ENCODE measurements around the gene ERMN. TPM values are rescaled to one million over a fixed set of nuclear protein-coding genes. Genes with fewer than 3 reads are reported as not detected.

The ERMN gene
- total RNA-seq, 1 donor from 2014 or later = 0.10 TPM

- DNase-seq = no peak
Measured at GRCh38 chr2:157329524-157329923, 3.9 kb upstream of the ERMN start.

DNA sequence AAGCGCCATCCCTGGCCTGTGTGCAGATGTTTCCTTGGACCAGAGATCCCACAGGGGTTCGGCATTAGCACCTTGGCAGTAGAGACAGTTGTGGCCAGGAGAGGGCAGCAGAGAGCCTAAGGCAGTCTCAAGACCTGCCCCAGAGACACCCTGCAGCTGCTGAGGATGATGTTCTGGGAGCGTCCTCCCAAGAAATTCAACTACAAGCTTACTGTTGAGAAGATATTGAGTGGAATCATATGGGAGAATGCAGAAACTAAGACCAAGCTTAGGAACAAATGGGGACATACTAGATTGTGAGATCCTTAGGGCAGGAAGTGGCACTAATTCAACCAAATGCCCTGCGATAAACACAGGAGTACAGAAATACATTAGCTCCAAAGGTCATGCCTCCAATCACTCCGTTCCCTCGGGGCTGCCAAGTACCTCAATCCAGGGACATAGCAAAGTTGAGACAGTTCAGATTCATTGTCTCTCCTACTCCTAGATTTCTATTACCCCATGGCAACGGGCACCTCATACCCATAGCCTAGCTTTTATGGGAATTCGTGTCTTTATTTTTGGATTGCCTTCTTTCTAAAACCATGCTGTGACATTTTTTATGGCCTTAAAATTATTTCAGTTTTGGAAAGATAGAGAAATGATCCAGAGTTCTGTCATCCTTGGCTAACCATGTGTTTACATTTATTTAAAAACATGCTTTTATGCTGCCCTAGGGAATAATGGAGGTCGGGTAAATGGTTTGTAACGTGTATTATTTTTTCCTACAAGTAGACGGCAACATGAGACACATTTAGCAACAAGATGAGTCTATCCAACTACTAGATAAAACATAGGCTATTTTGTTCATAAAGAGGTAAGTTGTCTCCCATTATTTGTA lies 2.2 kb upstream of the ERMN start:
- DNase-seq = peak; percentile 50

DNA sequence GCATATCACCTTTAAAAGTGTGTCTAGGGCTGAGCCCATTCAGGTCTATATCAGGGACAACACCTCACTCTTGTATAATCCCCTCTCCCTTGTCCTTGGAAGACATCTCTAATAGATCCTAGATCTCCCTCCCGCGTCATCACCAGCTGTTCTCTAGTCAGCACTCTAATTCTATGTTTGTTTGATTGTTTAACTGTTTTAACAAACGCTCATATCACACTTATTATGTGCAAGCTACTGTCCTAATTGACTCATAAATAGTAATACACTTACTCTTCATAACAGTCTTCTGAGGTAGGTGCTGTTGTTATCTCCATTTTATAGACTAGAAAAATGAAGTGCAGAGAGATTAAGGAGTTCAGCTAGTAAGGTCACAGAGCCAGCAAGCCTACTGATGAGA lies 1.6 kb upstream of the ERMN start:
- DNase-seq = no peak

- DNase-seq = no peak
Measured at GRCh38 chr2:157326698-157327097, 1.1 kb upstream of the ERMN start.

GRCh38 chr2:157324331-157324843 lies 1.2 kb downstream of the ERMN start:
- no peak for DNase-seq

GRCh38 chr2:157322432-157322831 lies 3.2 kb downstream of the ERMN start:
- DNase-seq = no peak

- DNase-seq = no peak
Measured at GRCh38 chr2:157321466-157321865, 4.2 kb downstream of the ERMN start.

DNA sequence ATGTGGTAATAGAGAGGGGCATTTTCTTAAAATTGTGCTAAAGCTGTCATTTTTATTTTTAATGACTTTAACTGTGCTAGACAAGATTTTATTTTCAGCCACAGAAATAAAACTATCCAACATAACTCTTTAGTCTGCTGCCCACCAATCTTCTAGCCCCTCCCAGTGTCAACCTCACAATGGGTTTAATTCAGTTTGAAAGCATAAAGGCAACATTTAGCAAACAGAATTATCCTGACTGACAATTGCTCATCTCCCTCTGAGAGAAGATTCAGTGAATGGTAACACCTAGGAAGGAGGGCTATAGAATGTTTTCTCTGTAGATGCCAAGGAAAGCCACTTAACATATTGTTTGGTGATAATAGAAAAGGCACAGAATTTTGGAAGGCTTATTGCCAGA lies 5.2 kb downstream of the ERMN start:
- DNase-seq = no peak

GRCh38 chr2:157319795-157320194 lies 5.8 kb downstream of the ERMN start:
- DNase-seq = no peak

DNA sequence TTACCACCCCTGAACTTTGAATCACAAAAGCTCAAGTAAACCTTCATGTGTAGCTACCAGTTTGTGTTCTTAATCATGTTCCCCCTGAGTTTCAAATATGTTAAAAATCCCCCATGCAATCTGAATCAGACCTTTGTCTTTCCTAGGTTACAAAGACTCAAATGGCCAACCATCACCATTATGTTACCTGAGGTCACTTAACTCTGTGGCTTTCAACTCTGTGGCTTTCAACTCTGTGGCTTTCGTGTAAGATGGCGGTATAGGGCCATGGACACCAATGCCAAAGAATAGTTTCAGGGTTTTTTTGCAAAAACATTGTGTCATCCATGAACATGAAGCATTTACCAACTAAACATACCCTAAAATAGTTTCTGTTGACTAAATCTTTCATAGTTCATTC lies 6.7 kb downstream of the ERMN start:
- no peak for DNase-seq

DNA sequence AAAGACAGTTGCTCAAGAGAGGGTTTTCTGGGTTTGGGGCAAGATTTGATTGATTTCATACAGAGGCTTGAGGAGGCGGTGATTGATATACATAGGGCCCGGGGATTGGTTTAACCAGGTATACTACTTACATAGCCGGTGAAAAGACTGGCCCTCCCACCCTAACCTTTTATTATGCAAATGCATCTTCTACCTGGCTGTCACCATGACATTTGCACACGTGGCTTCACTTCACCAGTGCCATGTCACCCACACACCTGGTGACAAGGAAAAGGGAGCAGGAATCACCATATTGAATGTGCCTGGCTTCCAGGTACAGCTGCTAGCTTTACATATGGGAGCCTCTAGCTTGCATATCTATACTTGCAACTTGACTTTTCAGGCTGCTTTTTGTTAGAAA lies 9.7 kb downstream of the ERMN start:
- DNase-seq = no peak

DNA sequence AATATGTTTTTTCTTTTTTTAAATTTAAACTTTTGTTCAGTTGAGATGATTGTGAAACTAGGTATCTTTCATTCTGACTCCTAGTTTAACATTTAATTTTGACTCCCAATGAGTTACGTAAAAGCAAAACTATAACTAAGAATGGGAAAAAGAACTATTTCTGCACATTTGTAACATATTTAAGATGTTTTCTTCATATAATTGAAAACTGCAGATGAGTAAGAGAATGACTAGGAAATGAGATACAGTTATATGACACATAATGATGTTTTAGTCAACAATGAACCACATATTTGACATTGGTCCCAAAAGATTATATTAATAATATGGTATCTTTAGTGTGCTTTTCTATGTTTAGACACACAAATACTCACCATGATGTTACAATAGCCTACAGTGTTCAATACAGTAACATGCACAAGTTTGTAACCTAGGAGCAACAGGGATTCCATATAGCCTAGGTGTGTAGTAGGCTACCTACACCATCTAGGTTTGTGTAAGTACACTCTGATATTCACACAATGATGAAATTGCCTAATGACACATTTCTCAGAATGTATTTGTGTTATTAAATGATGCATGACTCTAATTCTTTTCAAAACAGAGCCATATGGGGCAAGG lies 12.6 kb downstream of the ERMN start:
- no peak for DNase-seq

GRCh38 chr2:157311706-157312105 lies 13.9 kb downstream of the ERMN start:
- no peak for DNase-seq

DNA sequence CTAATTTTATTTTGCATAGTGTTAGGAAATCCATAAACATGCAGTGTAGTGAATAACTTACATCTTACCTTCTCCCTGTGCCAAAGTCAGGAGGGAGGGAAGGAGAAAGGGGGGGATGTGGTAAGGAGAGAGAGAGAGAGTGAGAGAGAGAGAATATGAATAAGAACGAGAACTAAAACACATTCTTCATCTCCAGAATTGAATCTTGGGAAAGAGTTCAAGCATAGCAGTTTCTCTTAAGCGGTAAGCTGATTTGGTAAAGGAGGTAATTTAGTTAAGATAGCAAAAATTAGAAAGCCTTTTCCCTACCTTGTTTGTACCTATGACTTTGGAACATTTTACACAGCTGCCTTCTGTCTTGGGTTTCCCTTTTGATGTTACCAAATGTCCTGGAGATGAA lies 15.7 kb downstream of the ERMN start:
- no peak for DNase-seq

DNA sequence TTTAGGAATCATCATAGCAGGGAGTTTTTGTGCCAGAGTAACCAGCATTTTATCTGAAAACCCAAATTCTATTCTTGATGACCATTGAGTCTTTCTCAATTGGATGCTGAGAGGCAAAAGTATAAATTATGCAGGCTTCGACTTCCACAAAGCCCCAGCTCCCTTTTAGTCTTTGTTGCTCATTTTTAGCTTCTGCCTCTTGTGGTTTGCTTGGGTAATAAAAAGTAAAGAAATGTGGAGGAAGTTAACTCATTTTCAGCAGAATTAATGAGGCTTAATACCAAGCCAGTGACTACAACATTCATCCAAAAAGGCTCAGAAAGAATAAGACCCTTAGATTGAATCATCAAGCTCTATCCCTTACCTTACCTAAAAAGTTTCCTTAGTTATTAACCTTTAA lies 18.6 kb downstream of the ERMN start:
- no peak for DNase-seq

DNA sequence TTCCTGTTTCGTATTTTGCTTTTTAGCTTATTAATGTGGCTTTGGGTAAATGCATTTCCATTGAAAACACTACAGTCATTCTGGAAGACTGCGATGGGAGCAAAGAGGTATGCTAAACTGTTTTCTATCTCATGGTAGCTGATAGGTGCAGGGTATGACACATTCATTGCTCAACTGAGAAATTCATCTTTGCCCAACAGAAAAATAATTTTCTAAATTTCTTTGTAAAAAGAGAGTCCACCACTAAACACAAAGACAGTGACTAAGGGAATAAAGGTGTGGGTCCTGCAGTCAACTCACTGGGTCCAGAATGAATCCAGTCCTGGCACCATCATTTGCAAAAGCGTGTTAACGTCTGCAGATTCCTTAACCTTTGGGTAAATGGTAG lies 19.9 kb downstream of the ERMN start:
- no peak for DNase-seq

- DNase-seq = no peak
Measured at GRCh38 chr2:157304811-157305722, 20.6 kb downstream of the ERMN start.

GRCh38 chr2:157303612-157304011 lies 22.0 kb downstream of the ERMN start:
- DNase-seq = no peak

DNA sequence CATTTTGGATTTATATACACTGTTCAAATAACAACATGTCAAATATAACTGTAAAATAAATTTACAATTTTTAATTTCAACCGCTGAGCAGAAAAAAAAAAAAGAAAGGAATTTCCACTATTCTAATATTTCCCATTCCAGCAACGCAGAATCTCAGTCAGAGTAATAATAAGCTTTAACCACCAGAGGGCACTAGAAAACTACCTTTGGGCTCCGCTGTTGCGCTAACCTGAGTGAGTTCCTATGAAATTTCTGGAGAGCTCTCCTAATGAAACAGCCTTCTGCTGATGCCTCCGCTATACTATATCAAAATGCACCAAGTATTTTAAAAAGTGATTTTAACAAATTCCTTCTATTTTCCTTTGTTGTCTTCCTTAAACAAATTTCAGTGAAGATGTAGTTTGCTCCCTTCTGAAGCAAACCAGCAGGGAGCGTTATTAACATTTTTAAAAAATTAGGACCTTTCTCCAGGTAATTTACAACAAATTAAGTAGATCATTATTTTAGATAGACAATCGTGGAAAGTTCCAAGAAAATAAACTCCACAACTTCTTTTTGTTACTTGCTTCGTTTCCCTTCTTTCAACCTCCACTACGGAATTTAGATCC lies 23.0 kb downstream of the ERMN start:
- peak; percentile 48 for DNase-seq

DNA sequence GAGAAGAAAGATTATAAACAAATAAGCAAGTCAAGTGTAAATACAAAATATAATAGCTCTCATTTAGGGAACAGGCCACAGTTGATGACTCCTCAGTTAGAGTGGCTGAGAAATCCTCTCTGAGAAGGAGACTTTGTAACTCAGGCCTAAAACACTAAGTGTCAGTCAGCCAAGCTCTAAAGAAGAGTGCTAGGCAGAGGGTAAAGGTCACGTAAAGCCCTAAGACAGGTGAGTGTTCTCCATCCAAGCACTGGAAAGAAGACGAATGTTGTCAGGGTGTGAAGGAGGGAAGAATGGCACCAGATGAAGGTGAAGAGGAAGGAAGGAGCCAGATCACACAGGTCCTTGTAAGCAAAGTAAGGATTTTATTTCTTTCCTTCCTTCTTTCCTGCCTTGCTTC lies 24.3 kb downstream of the ERMN start:
- DNase-seq = no peak

- DNase-seq = no peak
Measured at GRCh38 chr2:157296958-157297357, 28.7 kb downstream of the ERMN start.

DNA sequence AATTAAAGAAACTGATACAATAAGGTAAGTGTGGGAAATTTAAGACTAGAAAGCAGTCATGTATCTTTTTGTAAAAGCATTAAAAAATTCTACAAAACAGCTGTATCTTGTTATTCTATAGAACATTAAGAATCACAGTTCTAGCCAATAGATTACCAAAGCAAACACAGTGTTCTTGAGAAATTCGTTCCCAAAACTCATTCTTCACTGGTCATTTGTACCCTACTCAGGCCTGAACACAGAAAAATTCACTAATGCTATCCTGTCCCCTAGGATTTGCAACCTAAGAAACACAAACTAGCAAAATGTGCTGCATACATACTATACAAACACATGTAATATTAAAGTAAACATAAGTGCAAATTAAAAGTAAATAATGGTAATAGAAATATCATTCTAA lies 29.1 kb downstream of the ERMN start:
- DNase-seq = no peak
